ENCODE measurements around the gene ADH6. TPM values are rescaled to one million over a fixed set of nuclear protein-coding genes. Genes with fewer than 3 reads are reported as not detected.

Gene ADH6
- total and polyA plus RNA-seq, 2 of the 8 experiments (the other 6 are each of a cell fraction or from before 2014, with no cell fraction given), result not detected

- no peak overlapping the region for H2BK120ac ChIP-seq (replicated peaks; ENCODE audit: low read depth, low read length)
- no peaks in the 10 kb centered on the region for H3K36me3 ChIP-seq (ENCODE audit: control insufficient read depth in 2 of 4, insufficient read depth in 4 of 4, low read length in 3 of 4)
- no peak overlapping the region for H3K4me2 ChIP-seq (ENCODE audit: insufficient read depth in 1 of 2, low read depth in 2 of 2, low read length in 2 of 2)
- CTCF ChIA-PET (ENCODE audit: partially characterized antibody), result interaction anchor here (1.2 kb wide), 1 partner anchor 244 kb away, joined by 3 read pairs; no protein-coding TSS in a partner anchor
- H2BK15ac ChIP-seq (ENCODE audit: low read length), result no peak overlapping the region
- no peak overlapping the region for H3K27ac ChIP-seq (ENCODE audit: low read depth, low read length)
- H3K23ac ChIP-seq (ENCODE audit: insufficient read length), result no peak overlapping the region
- no peak overlapping the region for H2BK20ac ChIP-seq (ENCODE audit: low read length)
- H3K23me2 ChIP-seq (ENCODE audit: low read depth, low read length), result no peaks in the 10 kb centered on the region
- H3K79me2 ChIP-seq (ENCODE audit: control insufficient read depth in 1 of 2, insufficient read depth in 2 of 2, low read length in 2 of 2), result no peaks in the 10 kb centered on the region
- H3K4me1 ChIP-seq (replicated peaks in 1 of 4; ENCODE audit: control insufficient read depth in 3 of 4, insufficient read depth in 4 of 4, low read length in 3 of 4), result no peaks in the 10 kb centered on the region
- FAIRE-seq, result no peak
- no peak overlapping the region for H3K4me3 ChIP-seq (ENCODE audit: extremely low read depth in 1 of 4, insufficient read depth in 2 of 4, low read depth in 3 of 4, low read length in 4 of 4)
- H4K8ac ChIP-seq (ENCODE audit: extremely low read depth, insufficient read depth, low read length), result no peak overlapping the region
- H3K27me3 ChIP-seq (replicated peaks in 1 of 4; ENCODE audit: control insufficient read depth in 3 of 4, extremely low read depth in 1 of 4, insufficient read depth in 3 of 4, low read length in 3 of 4), result no peaks in the 10 kb centered on the region
- no peak overlapping the region for H3K56ac ChIP-seq (replicated peaks; ENCODE audit: insufficient read length, low read depth, low read length)
- H3K14ac ChIP-seq (ENCODE audit: insufficient read length), result no peak overlapping the region
- H2BK5ac ChIP-seq (ENCODE audit: low read depth, low read length), result no peak overlapping the region
- H3K9ac ChIP-seq (replicated peaks in 1 of 4; ENCODE audit: extremely low read depth in 1 of 4, low read depth in 3 of 4, low read length in 3 of 4), result no peak overlapping the region
- H2BK12ac ChIP-seq (ENCODE audit: low read depth, low read length), result no peak overlapping the region
- H3K18ac ChIP-seq (ENCODE audit: extremely low read depth, low read length), result no peak overlapping the region
- H3K9me3 ChIP-seq (ENCODE audit: insufficient read depth in 2 of 2, low read depth in 1 of 2, low read length in 1 of 2), result no peaks in the 10 kb centered on the region; a peak in 1 of 4 replicates
- H2AK5ac ChIP-seq (ENCODE audit: low read depth, low read length), result no peak overlapping the region
- DNase-seq (ENCODE audit: low read depth in 1 of 2, low spot score in 2 of 2), result no peak
- POLR2A ChIA-PET (ENCODE audit: partially characterized antibody), result no interaction called here
- no peak overlapping the region for H3K4ac ChIP-seq (replicated peaks; ENCODE audit: insufficient read length, low read depth, low read length)
- H4K91ac ChIP-seq (replicated peaks; ENCODE audit: insufficient read length, low read length), result no peak overlapping the region
- no peaks in the 10 kb centered on the region for H3K79me1 ChIP-seq (ENCODE audit: low read depth, low read length)
- WGBS, 2 experiments (ENCODE audit: extremely low coverage in 1 of 2, insufficient coverage in 1 of 2, insufficient read length in 1 of 2, insufficient replicate concordance in 2 of 2, low coverage in 1 of 2, low lambda C conversion rate in 2 of 2, missing lambda C conversion rate in 1 of 2), result 98% methylated on average over 3 of the region's 3 CpGs; no CpG with 5 or more reads in 1 of the 2 experiments
- H4K5ac ChIP-seq (ENCODE audit: insufficient read length, low read depth, low read length), result no peak overlapping the region
- H4K20me1 ChIP-seq (replicated peaks in 1 of 2; ENCODE audit: control insufficient read depth in 1 of 2, insufficient read depth in 2 of 2, low read length in 2 of 2), result no peaks in the 10 kb centered on the region
- no peak overlapping the region for H2AFZ ChIP-seq (ENCODE audit: low read length)
- TF ChIP-seq MAX (IDR thresholded peaks at IDR 0.05), result no peak
- TF ChIP-seq RAD21 (IDR thresholded peaks at IDR 0.05 in 1 of 2, conservative IDR thresholded peaks at IDR 0.05 in 1 of 2; ENCODE audit: low read depth in 2 of 2, low read length in 2 of 2), result no peak
- TF ChIP-seq, protein P1, sequence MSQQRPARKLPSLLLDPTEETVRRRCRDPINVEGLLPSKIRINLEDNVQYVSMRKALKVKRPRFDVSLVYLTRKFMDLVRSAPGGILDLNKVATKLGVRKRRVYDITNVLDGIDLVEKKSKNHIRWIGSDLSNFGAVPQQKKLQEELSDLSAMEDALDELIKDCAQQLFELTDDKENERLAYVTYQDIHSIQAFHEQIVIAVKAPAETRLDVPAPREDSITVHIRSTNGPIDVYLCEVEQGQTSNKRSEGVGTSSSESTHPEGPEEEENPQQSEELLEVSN (IDR thresholded peaks at IDR 0.05), result no peak
- TF ChIP-seq BCL11A (IDR thresholded peaks at IDR 0.05; ENCODE audit: low read depth in 2 of 2, low read length in 2 of 2), result no peak
- TF ChIP-seq CTCF (IDR thresholded peaks at IDR 0.05; ENCODE audit: control extremely low read depth in 1 of 3, insufficient read depth in 1 of 3, low read depth in 1 of 3, low read length in 3 of 3), result no peak
- TF ChIP-seq SIN3A (conservative IDR thresholded peaks at IDR 0.05 in 1 of 2, IDR thresholded peaks at IDR 0.05 in 1 of 2; ENCODE audit: low read depth in 1 of 2, low read length in 2 of 2), result no peak
- TF ChIP-seq SAP30 (IDR thresholded peaks at IDR 0.05; ENCODE audit: insufficient read depth, insufficient replicate concordance, low read length), result no peak
- no peak for TF ChIP-seq TCF12 (IDR thresholded peaks at IDR 0.05; ENCODE audit: low read depth, low read length)
Measured at GRCh38 chr4:99161373-99162099, 57.5 kb downstream of the ADH6 start.
